HEK293 (cell line): ENCODE results near the gene KIAA1328.

Experiments used
- CTCF ChIA-PET: fragments of 350-600 bp; formaldehyde crosslinking; extraction: SDS; loops from one replicate; lab custom pipeline; 2021; ENCODE audit warnings: antibody characterized with exemption; lab: Yijun Ruan, JAX
- POLR2A ChIA-PET: fragments of 300-600 bp; formaldehyde crosslinking; extraction: SDS; loops from one replicate; lab custom pipeline; 2020; ENCODE audit warnings: antibody characterized with exemption, inconsistent platforms; lab: Yijun Ruan, JAX
- H3K27ac ChIP-seq: fragments of 200-500 bp; sonication (Bioruptor generic); 2 replicates; pipeline ENCODE4 v1.5.1; 2014; ENCODE audit warnings: low read depth, low read length, control low read depth, inconsistent platforms; ENCODE audit errors: extremely low read depth
- H3K36me3 ChIP-seq, 2 experiments: fragments of 200-500 bp in 1 of 2; sonication (Bioruptor generic) in 1 of 2; 1 replicate in 1 of 2; 2 replicates in 1 of 2; pipeline ENCODE4 v1.5.1; 2014 to 2017; ENCODE audit warnings: inconsistent platforms in 2 of 2, low read length in 2 of 2; ENCODE audit not compliant: control insufficient read depth in 2 of 2, insufficient read depth in 1 of 2
- H3K4me1 ChIP-seq: fragments of 200-500 bp; sonication (Bioruptor generic); 2 replicates; pipeline ENCODE4 v1.5.1; 2014; ENCODE audit warnings: mild to moderate bottlenecking, low read length, inconsistent platforms; ENCODE audit not compliant: control insufficient read depth, insufficient read depth
- H3K4me3 ChIP-seq: 2 replicates; pipeline ENCODE4 v1.5.1; 2011; ENCODE audit warnings: low read depth, mild to moderate bottlenecking, control low read depth, low read length, moderate library complexity
- H3K9me3 ChIP-seq: fragments of 200-500 bp; sonication (Bioruptor generic); 2 replicates; pipeline ENCODE4 v1.5.1; 2014; ENCODE audit warnings: low read depth, low read length, inconsistent platforms; ENCODE audit not compliant: control insufficient read depth, insufficient read depth
- IKZF3 ChIP-seq: fragments of 450-650 bp; IDR thresholded peaks from 2 replicates; pipeline ENCODE4 v1.5.0; 2018; ENCODE audit warnings: missing biosample characterization, mild to moderate bottlenecking, missing genetic modification characterization, moderate library complexity
- TCF7L2 ChIP-seq: IDR thresholded peaks from 2 replicates; pipeline ENCODE4 v1.6.1; 2011; ENCODE audit warnings: low read depth, mild to moderate bottlenecking, inconsistent platforms, low read length, moderate library complexity, borderline replicate concordance
- ZNF114 ChIP-seq: fragments of 450-650 bp; formaldehyde crosslinking; IDR thresholded peaks from 2 replicates; pipeline ENCODE4 v1.5.0; 2017; ENCODE audit warnings: missing biosample characterization, missing genetic modification characterization
- ZNF121 ChIP-seq: fragments of 450-650 bp; formaldehyde crosslinking; IDR thresholded peaks from 2 replicates; pipeline ENCODE4 v1.5.1; 2016; ENCODE audit warnings: missing biosample characterization, missing genetic modification characterization
- ZNF184 ChIP-seq: fragments of 450-650 bp; IDR thresholded peaks from 2 replicates; pipeline ENCODE4 v1.5.1; 2018; ENCODE audit warnings: missing biosample characterization, mild to moderate bottlenecking, missing genetic modification characterization
- ZNF211 ChIP-seq: fragments of 450-650 bp; formaldehyde crosslinking; IDR thresholded peaks from 2 replicates; pipeline ENCODE4 v1.5.1; 2016; ENCODE audit warnings: low read depth, missing biosample characterization, missing genetic modification characterization
- ZNF274 ChIP-seq, 2 experiments: fragments of 200-500 bp in 1 of 2; fragments of 450-650 bp in 1 of 2; sonication (Bioruptor generic) in 1 of 2; formaldehyde crosslinking in 1 of 2; IDR thresholded peaks; 2 replicates each; pipeline versions ENCODE4 v1.5.1 to v1.6.1; 2014 to 2016; ENCODE audit warnings: borderline replicate concordance in 1 of 2, inconsistent platforms in 1 of 2, low read length in 1 of 2, missing biosample characterization in 1 of 2, missing genetic modification characterization in 1 of 2
- ZNF335 ChIP-seq: fragments of 450-650 bp; formaldehyde crosslinking; conservative IDR thresholded peaks from 2 replicates; pipeline ENCODE4 v1.5.1; 2016; ENCODE audit warnings: missing biosample characterization, missing genetic modification characterization
- ZNF350 ChIP-seq: fragments of 450-650 bp; formaldehyde crosslinking; IDR thresholded peaks from 2 replicates; pipeline ENCODE4 v1.5.0; 2017; ENCODE audit warnings: missing biosample characterization, mild to moderate bottlenecking, missing genetic modification characterization
- ZNF521 ChIP-seq: fragments of 450-650 bp; formaldehyde crosslinking; IDR thresholded peaks from 2 replicates; pipeline ENCODE4 v1.5.1; 2017; ENCODE audit warnings: missing biosample characterization, mild to moderate bottlenecking, missing genetic modification characterization
- ZNF585B ChIP-seq: fragments of 450-650 bp; formaldehyde crosslinking; IDR thresholded peaks from 2 replicates; pipeline ENCODE4 v1.5.1; 2016; ENCODE audit warnings: missing biosample characterization, missing genetic modification characterization
- ZNF610 ChIP-seq: fragments of 450-650 bp; formaldehyde crosslinking; IDR thresholded peaks from 2 replicates; pipeline ENCODE4 v1.5.1; 2016; ENCODE audit warnings: missing biosample characterization, missing genetic modification characterization, borderline replicate concordance
- ZNF658 ChIP-seq: fragments of 450-650 bp; formaldehyde crosslinking; IDR thresholded peaks from 2 replicates; pipeline ENCODE4; 2016; ENCODE audit warnings: missing biosample characterization, missing genetic modification characterization
- ZNF664 ChIP-seq: fragments of 450-650 bp; formaldehyde crosslinking; IDR thresholded peaks from 2 replicates; pipeline ENCODE4 v1.5.1; 2016; ENCODE audit warnings: missing biosample characterization, missing genetic modification characterization
- TF ChIP-seq, protein P1 (sequence below): fragments of 450-650 bp; formaldehyde crosslinking; IDR thresholded peaks from 2 replicates; pipeline ENCODE4 v1.5.1; 2016; ENCODE audit warnings: missing biosample characterization, missing genetic modification characterization
- TF ChIP-seq, protein P2 (sequence below): IDR thresholded peaks from 2 replicates; pipeline ENCODE4 v1.6.1; 2011; ENCODE audit warnings: mild to moderate bottlenecking, low read depth, low read length, borderline replicate concordance
- TF ChIP-seq, protein P3 (sequence below): fragments of 450-650 bp; formaldehyde crosslinking; IDR thresholded peaks from 2 replicates; pipeline ENCODE4 v1.5.1; 2017; ENCODE audit warnings: missing biosample characterization, missing genetic modification characterization
- TF ChIP-seq, protein P4 (sequence below): fragments of 450-650 bp; formaldehyde crosslinking; IDR thresholded peaks from 2 replicates; pipeline ENCODE4 v1.5.1; 2017; ENCODE audit warnings: missing biosample characterization, missing genetic modification characterization
- TF ChIP-seq, protein P5 (sequence below): fragments of 450-650 bp; formaldehyde crosslinking; IDR thresholded peaks from 2 replicates; pipeline ENCODE4 v1.5.1; 2016; ENCODE audit warnings: missing biosample characterization, missing genetic modification characterization, borderline replicate concordance
- TF ChIP-seq, protein P6 (sequence below): fragments of 450-650 bp; formaldehyde crosslinking; IDR thresholded peaks from 2 replicates; pipeline ENCODE4 v1.5.1; 2016; ENCODE audit warnings: missing biosample characterization, missing genetic modification characterization, low read depth

KIAA1328 gene

DNA sequence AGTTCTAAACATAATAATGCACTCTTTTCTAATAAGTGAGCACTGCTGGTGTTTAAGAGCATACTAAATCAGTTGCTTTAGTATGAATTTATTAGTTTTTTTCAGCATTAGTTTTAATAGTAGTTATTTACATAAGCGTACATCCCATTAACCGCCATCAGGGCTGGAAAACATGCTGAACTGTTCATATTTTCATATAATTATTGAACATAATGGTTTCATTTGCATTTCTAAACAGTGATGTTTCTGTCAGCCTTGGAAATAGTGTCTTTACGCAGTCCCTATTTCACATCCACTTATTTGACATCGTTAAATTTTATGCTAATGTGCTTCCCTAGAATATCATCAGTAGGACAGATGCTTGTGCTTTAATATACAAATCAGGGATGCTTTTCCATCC lies 71.5 kb downstream of the KIAA1328 start:
- Histone ChIP-seq H3K4me3 (no peak overlapping the region), H3K36me3 (no peaks in the 10 kb centered on the region), H3K9me3 (no peaks in the 10 kb centered on the region), H3K4me1 (no peaks in the 10 kb centered on the region), H3K27ac (no peak overlapping the region)
- no peak for TF ChIP-seq IKZF3
- no peak for TF ChIP-seq ZNF274 (IDR thresholded peaks at IDR 0.05; ENCODE audit: low read length)
- TF ChIP-seq ZNF274 (tag by site-specific recombination; IDR thresholded peaks at IDR 0.05; ENCODE audit: borderline replicate concordance): no peak
- no peak for TF ChIP-seq ZNF114
- no peak for TF ChIP-seq ZNF121 (tag by site-specific recombination)
- no peak for TF ChIP-seq ZNF350
- TF ChIP-seq, protein P1, sequence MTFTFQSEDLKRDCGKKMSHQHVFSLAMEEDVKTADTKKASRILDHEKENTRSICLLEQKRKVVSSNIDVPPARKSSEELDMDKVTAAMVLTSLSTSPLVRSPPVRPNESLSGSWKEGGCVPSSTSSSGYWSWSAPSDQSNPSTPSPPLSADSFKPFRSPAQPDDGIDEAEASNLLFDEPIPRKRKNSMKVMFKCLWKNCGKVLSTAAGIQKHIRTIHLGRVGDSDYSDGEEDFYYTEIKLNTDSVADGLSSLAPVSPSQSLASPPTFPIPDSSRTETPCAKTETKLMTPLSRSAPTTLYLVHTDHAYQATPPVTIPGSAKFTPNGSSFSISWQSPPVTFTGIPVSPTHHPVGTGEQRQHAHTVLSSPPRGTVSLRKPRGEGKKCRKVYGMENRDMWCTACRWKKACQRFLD: no peak
- no peak for TF ChIP-seq ZNF664 (tag by site-specific recombination)
- TF ChIP-seq TCF7L2: no peak
- TF ChIP-seq, protein P2, sequence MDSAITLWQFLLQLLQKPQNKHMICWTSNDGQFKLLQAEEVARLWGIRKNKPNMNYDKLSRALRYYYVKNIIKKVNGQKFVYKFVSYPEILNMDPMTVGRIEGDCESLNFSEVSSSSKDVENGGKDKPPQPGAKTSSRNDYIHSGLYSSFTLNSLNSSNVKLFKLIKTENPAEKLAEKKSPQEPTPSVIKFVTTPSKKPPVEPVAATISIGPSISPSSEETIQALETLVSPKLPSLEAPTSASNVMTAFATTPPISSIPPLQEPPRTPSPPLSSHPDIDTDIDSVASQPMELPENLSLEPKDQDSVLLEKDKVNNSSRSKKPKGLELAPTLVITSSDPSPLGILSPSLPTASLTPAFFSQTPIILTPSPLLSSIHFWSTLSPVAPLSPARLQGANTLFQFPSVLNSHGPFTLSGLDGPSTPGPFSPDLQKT: no peak
- TF ChIP-seq, protein P3, sequence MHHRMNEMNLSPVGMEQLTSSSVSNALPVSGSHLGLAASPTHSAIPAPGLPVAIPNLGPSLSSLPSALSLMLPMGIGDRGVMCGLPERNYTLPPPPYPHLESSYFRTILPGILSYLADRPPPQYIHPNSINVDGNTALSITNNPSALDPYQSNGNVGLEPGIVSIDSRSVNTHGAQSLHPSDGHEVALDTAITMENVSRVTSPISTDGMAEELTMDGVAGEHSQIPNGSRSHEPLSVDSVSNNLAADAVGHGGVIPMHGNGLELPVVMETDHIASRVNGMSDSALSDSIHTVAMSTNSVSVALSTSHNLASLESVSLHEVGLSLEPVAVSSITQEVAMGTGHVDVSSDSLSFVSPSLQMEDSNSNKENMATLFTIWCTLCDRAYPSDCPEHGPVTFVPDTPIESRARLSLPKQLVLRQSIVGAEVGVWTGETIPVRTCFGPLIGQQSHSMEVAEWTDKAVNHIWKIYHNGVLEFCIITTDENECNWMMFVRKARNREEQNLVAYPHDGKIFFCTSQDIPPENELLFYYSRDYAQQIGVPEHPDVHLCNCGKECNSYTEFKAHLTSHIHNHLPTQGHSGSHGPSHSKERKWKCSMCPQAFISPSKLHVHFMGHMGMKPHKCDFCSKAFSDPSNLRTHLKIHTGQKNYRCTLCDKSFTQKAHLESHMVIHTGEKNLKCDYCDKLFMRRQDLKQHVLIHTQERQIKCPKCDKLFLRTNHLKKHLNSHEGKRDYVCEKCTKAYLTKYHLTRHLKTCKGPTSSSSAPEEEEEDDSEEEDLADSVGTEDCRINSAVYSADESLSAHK (tag by site-specific recombination): no peak
- no peak for TF ChIP-seq ZNF184 (tag by site-specific recombination)
- TF ChIP-seq, protein P4, sequence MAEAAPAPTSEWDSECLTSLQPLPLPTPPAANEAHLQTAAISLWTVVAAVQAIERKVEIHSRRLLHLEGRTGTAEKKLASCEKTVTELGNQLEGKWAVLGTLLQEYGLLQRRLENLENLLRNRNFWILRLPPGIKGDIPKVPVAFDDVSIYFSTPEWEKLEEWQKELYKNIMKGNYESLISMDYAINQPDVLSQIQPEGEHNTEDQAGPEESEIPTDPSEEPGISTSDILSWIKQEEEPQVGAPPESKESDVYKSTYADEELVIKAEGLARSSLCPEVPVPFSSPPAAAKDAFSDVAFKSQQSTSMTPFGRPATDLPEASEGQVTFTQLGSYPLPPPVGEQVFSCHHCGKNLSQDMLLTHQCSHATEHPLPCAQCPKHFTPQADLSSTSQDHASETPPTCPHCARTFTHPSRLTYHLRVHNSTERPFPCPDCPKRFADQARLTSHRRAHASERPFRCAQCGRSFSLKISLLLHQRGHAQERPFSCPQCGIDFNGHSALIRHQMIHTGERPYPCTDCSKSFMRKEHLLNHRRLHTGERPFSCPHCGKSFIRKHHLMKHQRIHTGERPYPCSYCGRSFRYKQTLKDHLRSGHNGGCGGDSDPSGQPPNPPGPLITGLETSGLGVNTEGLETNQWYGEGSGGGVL (tag by site-specific recombination): no peak
- TF ChIP-seq, protein P5, sequence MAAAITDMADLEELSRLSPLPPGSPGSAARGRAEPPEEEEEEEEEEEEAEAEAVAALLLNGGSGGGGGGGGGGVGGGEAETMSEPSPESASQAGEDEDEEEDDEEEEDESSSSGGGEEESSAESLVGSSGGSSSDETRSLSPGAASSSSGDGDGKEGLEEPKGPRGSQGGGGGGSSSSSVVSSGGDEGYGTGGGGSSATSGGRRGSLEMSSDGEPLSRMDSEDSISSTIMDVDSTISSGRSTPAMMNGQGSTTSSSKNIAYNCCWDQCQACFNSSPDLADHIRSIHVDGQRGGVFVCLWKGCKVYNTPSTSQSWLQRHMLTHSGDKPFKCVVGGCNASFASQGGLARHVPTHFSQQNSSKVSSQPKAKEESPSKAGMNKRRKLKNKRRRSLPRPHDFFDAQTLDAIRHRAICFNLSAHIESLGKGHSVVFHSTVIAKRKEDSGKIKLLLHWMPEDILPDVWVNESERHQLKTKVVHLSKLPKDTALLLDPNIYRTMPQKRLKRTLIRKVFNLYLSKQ (tag by site-specific recombination): no peak
- TF ChIP-seq ZNF658 (tag by site-specific recombination): no peak
- TF ChIP-seq ZNF521: no peak
- TF ChIP-seq ZNF335 (tag by site-specific recombination): no peak
- no peak for TF ChIP-seq ZNF610 (tag by site-specific recombination)
- TF ChIP-seq, protein P6, sequence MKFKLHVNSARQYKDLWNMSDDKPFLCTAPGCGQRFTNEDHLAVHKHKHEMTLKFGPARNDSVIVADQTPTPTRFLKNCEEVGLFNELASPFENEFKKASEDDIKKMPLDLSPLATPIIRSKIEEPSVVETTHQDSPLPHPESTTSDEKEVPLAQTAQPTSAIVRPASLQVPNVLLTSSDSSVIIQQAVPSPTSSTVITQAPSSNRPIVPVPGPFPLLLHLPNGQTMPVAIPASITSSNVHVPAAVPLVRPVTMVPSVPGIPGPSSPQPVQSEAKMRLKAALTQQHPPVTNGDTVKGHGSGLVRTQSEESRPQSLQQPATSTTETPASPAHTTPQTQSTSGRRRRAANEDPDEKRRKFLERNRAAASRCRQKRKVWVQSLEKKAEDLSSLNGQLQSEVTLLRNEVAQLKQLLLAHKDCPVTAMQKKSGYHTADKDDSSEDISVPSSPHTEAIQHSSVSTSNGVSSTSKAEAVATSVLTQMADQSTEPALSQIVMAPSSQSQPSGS (tag by site-specific recombination): no peak
- no peak for TF ChIP-seq ZNF211
- no peak for TF ChIP-seq ZNF585B (tag by site-specific recombination)
- CTCF ChIA-PET: interaction anchor here (0.6 kb wide), 1 partner anchor 1719 kb away, joined by 6 read pairs; no protein-coding TSS in a partner anchor
- POLR2A ChIA-PET: no interaction called here
